ENCODE measurements around the gene DNAH12. TPM values are rescaled to one million over a fixed set of nuclear protein-coding genes. Genes with fewer than 3 reads are reported as not detected.

Gene DNAH12
- total and polyA plus RNA-seq, 9 of the 15 experiments (the other 6 are each of a cell fraction or from before 2014, with no cell fraction given), result 0.01 to 0.04 (median 0.01) TPM; not detected in 5

GRCh38 chr3:57335283-57335938 is 208.7 kb downstream of the DNAH12 start:
- Histone ChIP-seq H3K9ac (ENCODE audit: insufficient read depth in 1 of 2, low read depth in 2 of 2, low read length in 2 of 2) (no peak overlapping the region), H3K4me3 (no peak overlapping the region), H3K4me1 (replicated peaks in 1 of 2; ENCODE audit: control insufficient read depth in 2 of 2, insufficient read depth in 2 of 2, low read length in 2 of 2) (peaks cover 8 to 9% of the 10 kb centered on the region in 2 experiments; a peak in 4 of 5 replicates), H3K4me2 (ENCODE audit: insufficient read depth, low read length) (peak overlapping the region; percentile 25; the same call in 1 of the 2 replicates), H3K79me2 (ENCODE audit: control insufficient read depth, insufficient read depth, low read length) (no peaks in the 10 kb centered on the region), H3K27me3 (ENCODE audit: control insufficient read depth in 2 of 2, insufficient read depth in 2 of 2, low read length in 2 of 2) (no peaks in the 10 kb centered on the region), H4K20me1 (replicated peaks; ENCODE audit: control insufficient read depth, insufficient read depth, low read length) (no peaks in the 10 kb centered on the region), H3K27ac (ENCODE audit: extremely low read depth, low read depth, low read length) (no peak overlapping the region; the same call in 2 of the 3 replicates), H3K9me1 (ENCODE audit: control insufficient read depth, insufficient read depth, low read length) (no peaks in the 10 kb centered on the region), H3K36me3 (ENCODE audit: control insufficient read depth, insufficient read depth, low read length) (no peaks in the 10 kb centered on the region), H3K9me3 (replicated peaks; ENCODE audit: control insufficient read depth, insufficient read depth, low read depth, low read length) (no peaks in the 10 kb centered on the region), H2AFZ (ENCODE audit: low read depth, low read length) (peak overlapping the region; percentile 44; the same call in 1 of the 2 replicates)
- 9% methylated on average over 5 of the region's 5 CpGs for WGBS (ENCODE audit: insufficient coverage, low coverage, missing lambda C conversion rate)
- ChIA-PET POLR2A (interaction anchor here (0.6 kb wide), 1 partner anchor 470 kb away, joined by 3 read pairs; no protein-coding TSS in a partner anchor), CTCF (ENCODE audit: low intra/inter-chr PET ratio) (no interaction called here)
- intact Hi-C loops (cut with micrococcal nuclease) (no loop called here), in situ Hi-C loops (cut with MboI) (no loop called here)
- peak in 1 of 4 experiments; percentile 6 for DNase-seq (ENCODE audit: extremely low read depth in 1 of 4, low spot score in 3 of 4)
- BruUV-seq (replicated peaks), result no TSS peak
- FAIRE-seq, result no peak
- peak; percentile 75 for ATAC-seq
- TF ChIP-seq SMAD3 (CRISPR knock-in tag; conservative IDR thresholded peaks at IDR 0.05) (no peak), ARID1B (IDR thresholded peaks at IDR 0.05) (peak; percentile 56), PHF8 (IDR thresholded peaks at IDR 0.05; ENCODE audit: borderline replicate concordance, low read length) (no peak), THAP7 (CRISPR knock-in tag; IDR thresholded peaks at IDR 0.05) (no peak), ATF3 (IDR thresholded peaks at IDR 0.05) (peak; percentile 85), ATF3 (CRISPR knock-in tag; conservative IDR thresholded peaks at IDR 0.05) (no peak), MYBL2 (IDR thresholded peaks at IDR 0.05; ENCODE audit: low read depth) (no peak), MYBL2 (CRISPR knock-in tag; IDR thresholded peaks at IDR 0.05; ENCODE audit: borderline replicate concordance) (no peak), SRSF3 (IDR thresholded peaks at IDR 0.05; ENCODE audit: insufficient read depth, low read length) (no peak), ZNF212 (CRISPR knock-in tag; IDR thresholded peaks at IDR 0.05) (no peak), HMGN3 (IDR thresholded peaks at IDR 0.05; ENCODE audit: borderline replicate concordance, extremely low read depth, insufficient read length, low read depth, low read length) (no peak), MEIS2 (IDR thresholded peaks at IDR 0.05; ENCODE audit: partially characterized antibody) (peak; percentile 34), BRF2 (IDR thresholded peaks at IDR 0.05; ENCODE audit: borderline replicate concordance, insufficient read depth, insufficient read length) (no peak), HBP1 (CRISPR knock-in tag; IDR thresholded peaks at IDR 0.05) (no peak), CTBP1 (IDR thresholded peaks at IDR 0.05; ENCODE audit: borderline replicate concordance) (no peak), MAZ (CRISPR knock-in tag; conservative IDR thresholded peaks at IDR 0.05 in 1 of 2, IDR thresholded peaks at IDR 0.05 in 1 of 2) (0 out of 4 replicates have a peak, but pooled peaks of 1 of the 2 experiments have one; percentile 20), ZNF12 (CRISPR knock-in tag; IDR thresholded peaks at IDR 0.05) (no peak), ZNF408 (CRISPR knock-in tag; IDR thresholded peaks at IDR 0.05; ENCODE audit: low read depth) (no peak)
